Activated B cell treated with CpG ODN at 0.5 μM for 24 hours (primary cell): ENCODE measurements around the gene PLTP. TPM values are rescaled to one million over a fixed set of nuclear protein-coding genes. Genes with fewer than 3 reads are reported as not detected.

Source experiments
- ATAC-seq: fragments of 200-7000 bp; cut with Tn5 transposase; one replicate; pipeline ENCODE4 v1.10.0; 2021; ENCODE audit warnings: low read depth, mild to moderate bottlenecking, moderate library complexity
- CTCF ChIA-PET: fragments of 350-600 bp; sonication (Branson Sonifier 250); formaldehyde crosslinking; loops from one replicate; lab custom pipeline; 2021; ENCODE audit warnings: antibody characterized with exemption; lab: Charles Lee
- POLR2A ChIA-PET: fragments of 350-600 bp; sonication (Branson Sonifier 250); formaldehyde crosslinking; loops from one replicate; lab custom pipeline; 2021; ENCODE audit warnings: antibody characterized with exemption; lab: Charles Lee
- DNase-seq: peaks from one replicate; pipeline ENCODE4 v3.0.0; 2022
- H3K27ac Mint-ChIP-seq: one replicate; pipeline ENCODE4 v1.8.0; 2020; ENCODE audit warnings: mixed read lengths
- H3K27me3 Mint-ChIP-seq: one replicate; pipeline ENCODE4 v1.8.0; 2021; ENCODE audit warnings: mixed read lengths
- H3K36me3 Mint-ChIP-seq: one replicate; pipeline ENCODE4 v1.8.0; 2021; ENCODE audit warnings: low read depth, mixed read lengths
- H3K4me1 Mint-ChIP-seq: one replicate; pipeline ENCODE4 v1.8.0; 2021; ENCODE audit warnings: mixed read lengths
- H3K4me3 Mint-ChIP-seq: one replicate; pipeline ENCODE4 v1.8.0; 2020; ENCODE audit warnings: mild to moderate bottlenecking, mixed read lengths
- H3K9me3 Mint-ChIP-seq: one replicate; pipeline ENCODE4 v1.8.0; 2020; ENCODE audit warnings: mixed read lengths
- intact Hi-C: fragments of 100-400 bp; cut with micrococcal nuclease; formaldehyde crosslinking; loops from one replicate; pipeline ENCODE4 v1.15.1; 2024
- total RNA-seq: library from RNA; stranded (reverse); gene quantifications from 2 replicates; pipeline ENCODE4 v1.2.3, GENCODE V29; 2022
- TF ChIP-seq, protein P1 (sequence below): fragments of 200-600 bp; IDR thresholded peaks from one replicate; pipeline ENCODE4 v1.8.0; 2022; ENCODE audit warnings: antibody characterized with exemption, mild to moderate bottlenecking

The PLTP gene
- total RNA-seq, 1 donor from 2014 or later = 2.3 TPM

DNA sequence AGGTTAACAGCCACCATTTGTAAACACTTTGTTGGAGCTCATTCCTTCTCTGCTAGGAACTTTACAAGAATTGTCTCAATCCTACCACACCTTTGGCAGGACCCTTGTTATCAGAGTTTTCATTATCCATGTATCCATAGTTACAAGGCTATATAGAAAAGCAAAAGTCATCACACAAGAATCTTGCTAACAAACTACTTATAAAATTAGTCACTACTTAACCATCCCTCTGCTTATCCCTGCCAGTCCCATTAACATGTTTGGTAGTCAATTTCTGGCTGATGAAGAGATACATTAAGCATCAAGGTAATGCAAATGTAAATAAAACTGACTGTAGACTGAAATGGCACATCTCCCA, 44.2 kb downstream of the PLTP start:
- no peaks in the 10 kb centered on the region for H3K4me1 Mint-ChIP-seq
- TF ChIP-seq, protein P1, sequence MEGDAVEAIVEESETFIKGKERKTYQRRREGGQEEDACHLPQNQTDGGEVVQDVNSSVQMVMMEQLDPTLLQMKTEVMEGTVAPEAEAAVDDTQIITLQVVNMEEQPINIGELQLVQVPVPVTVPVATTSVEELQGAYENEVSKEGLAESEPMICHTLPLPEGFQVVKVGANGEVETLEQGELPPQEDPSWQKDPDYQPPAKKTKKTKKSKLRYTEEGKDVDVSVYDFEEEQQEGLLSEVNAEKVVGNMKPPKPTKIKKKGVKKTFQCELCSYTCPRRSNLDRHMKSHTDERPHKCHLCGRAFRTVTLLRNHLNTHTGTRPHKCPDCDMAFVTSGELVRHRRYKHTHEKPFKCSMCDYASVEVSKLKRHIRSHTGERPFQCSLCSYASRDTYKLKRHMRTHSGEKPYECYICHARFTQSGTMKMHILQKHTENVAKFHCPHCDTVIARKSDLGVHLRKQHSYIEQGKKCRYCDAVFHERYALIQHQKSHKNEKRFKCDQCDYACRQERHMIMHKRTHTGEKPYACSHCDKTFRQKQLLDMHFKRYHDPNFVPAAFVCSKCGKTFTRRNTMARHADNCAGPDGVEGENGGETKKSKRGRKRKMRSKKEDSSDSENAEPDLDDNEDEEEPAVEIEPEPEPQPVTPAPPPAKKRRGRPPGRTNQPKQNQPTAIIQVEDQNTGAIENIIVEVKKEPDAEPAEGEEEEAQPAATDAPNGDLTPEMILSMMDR = no peak
- H3K4me3 Mint-ChIP-seq = no peak overlapping the region
- ATAC-seq (no peak), DNase-seq (no peak)
- no peaks in the 10 kb centered on the region for H3K9me3 Mint-ChIP-seq
- H3K27ac Mint-ChIP-seq = no peak overlapping the region
- no peaks in the 10 kb centered on the region for H3K27me3 Mint-ChIP-seq
- ChIA-PET POLR2A (no interaction called here), CTCF (no interaction called here)
- intact Hi-C loops = no loop called here
- H3K36me3 Mint-ChIP-seq = peaks cover 3% of the 10 kb centered on the region

DNA sequence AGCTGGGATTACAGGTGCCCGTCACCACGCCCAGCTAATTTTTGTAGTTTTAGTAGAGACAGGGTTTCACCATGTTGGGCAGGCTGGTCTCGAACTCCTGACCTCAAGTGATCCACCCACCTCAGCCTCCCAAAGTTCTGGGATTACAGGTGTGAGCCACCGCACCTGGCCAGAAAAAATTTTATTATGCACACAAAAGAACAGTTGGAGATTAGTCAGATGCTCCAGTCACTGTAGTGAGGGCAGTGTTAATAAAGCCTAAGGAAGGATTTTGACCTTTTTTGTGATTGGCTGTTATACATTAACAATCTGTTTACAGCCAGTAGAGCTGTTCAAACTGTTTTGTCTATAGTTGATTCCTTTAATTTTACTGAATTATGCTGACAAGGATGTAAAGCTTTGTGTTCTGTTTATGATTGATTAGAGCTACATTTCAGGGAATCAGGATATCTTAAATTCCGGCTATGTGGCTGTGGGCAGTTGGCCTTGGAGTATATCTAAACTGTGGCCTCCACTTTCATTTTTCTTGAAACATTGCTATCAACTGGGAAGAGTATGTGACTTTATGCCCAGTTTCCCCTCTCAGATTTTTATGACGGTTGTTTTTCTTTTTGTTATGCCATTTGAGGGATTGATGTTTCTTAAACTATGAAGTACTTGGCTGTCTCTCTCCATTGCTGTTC, 44.7 kb downstream of the PLTP start:
- DNase-seq = no peak
- CTCF ChIA-PET = no interaction called here
- POLR2A ChIA-PET = no interaction called here
- intact Hi-C loops = no loop called here
- Mint-ChIP-seq H3K27ac (no peak overlapping the region), H3K36me3 (peaks cover under 1% of the 10 kb centered on the region), H3K27me3 (no peaks in the 10 kb centered on the region), H3K4me1 (no peaks in the 10 kb centered on the region), H3K4me3 (no peak overlapping the region), H3K9me3 (no peaks in the 10 kb centered on the region)
- no peak for ATAC-seq
- TF ChIP-seq, protein P1 = no peak

DNA sequence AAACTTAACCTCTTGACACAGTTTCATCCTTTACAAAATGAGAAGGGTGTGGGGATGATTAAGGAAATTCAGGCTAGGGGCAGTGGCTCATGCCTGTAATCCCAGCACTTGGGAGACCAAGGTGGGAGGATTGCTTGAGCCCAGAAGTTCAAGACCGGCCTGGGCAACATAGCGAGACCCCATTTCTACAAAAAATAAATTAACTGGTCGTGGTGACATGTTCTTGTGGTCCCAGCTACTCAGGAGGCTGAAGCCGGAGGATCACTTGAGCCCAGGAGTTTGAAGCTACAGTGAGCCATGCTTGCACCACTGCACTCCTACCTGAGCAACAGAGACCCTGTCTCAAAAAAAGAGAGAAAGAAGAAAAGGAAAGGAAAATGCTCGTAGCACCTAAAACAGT, 45.5 kb downstream of the PLTP start:
- DNase-seq (no peak), ATAC-seq (no peak)
- intact Hi-C loops = no loop called here
- ChIA-PET CTCF (no interaction called here), POLR2A (no interaction called here)
- H3K9me3 Mint-ChIP-seq = no peaks in the 10 kb centered on the region
- H3K36me3 Mint-ChIP-seq = no peaks in the 10 kb centered on the region
- TF ChIP-seq, protein P1 = no peak
- peaks cover under 1% of the 10 kb centered on the region for H3K4me1 Mint-ChIP-seq
- H3K27ac Mint-ChIP-seq = no peak overlapping the region
- H3K4me3 Mint-ChIP-seq = no peak overlapping the region
- H3K27me3 Mint-ChIP-seq = no peaks in the 10 kb centered on the region

DNA sequence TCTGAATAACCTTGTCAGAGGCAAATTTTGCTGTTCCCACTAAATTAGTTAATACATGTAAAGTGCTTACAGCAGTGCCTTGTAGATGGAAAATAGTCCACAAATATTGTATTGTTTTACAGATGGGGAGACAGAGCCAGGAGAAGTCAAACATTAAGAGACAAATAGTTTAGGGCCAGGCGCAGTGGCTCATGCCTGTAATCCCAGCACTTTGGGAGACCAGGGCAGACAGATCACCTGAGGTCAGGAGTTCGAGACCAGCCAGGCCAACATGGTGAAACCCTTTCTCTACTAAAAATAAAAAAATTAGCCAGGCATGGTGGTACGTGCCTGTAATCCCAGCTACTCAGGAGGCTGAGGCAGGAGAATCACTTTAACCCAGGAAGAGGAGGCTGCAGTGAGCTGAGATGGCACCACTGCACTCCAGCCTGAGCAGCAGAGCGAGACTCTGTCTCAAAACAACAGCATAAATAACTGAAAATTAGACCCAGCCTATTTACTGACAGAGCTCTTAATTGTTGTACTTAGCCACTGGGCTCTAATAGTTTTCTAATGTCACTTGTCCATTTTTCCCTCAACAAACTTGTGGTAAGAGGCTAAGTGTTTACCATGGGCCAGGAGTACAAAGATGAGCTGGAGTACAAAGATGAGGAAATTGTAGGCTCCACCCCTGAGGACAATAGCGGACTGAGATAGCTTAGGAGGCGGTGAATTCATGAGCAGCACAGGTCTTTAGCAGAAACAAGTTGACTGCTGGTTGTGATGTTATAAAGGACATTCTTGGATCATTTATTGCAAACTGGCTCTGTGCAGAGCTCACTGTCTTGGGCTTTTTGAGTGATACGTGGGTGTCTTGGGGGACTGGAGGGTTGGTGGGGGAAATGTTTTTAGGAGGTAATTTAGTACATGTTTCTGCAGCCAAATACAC, 48.1 kb downstream of the PLTP start:
- H3K27ac Mint-ChIP-seq = no peak overlapping the region
- H3K9me3 Mint-ChIP-seq = no peaks in the 10 kb centered on the region
- no peaks in the 10 kb centered on the region for H3K27me3 Mint-ChIP-seq
- TF ChIP-seq, protein P1 = no peak
- DNase-seq = no peak
- ChIA-PET POLR2A (interaction anchor here (0.7 kb wide), 1 partner anchor 71 kb away, joined by 4 read pairs; no protein-coding TSS in a partner anchor), CTCF (no interaction called here)
- ATAC-seq = no peak
- H3K4me1 Mint-ChIP-seq = peaks cover 7% of the 10 kb centered on the region
- intact Hi-C loops = no loop called here
- H3K4me3 Mint-ChIP-seq = no peak overlapping the region
- H3K36me3 Mint-ChIP-seq = no peaks in the 10 kb centered on the region
